G401 (cell line): ENCODE measurements around the gene MAD2L2. TPM values are rescaled to one million over a fixed set of nuclear protein-coding genes. Genes with fewer than 3 reads are reported as not detected.

ENCODE experiments used
- DNase-seq: peaks from one replicate; pipeline ENCODE4 v3.0.0-alpha.2; 2015; ENCODE audit warnings: low spot score
- in situ Hi-C: cut with HindIII; loops from 2 replicates; pipeline ENCODE4 v1.10.0; 2016; ENCODE audit warnings: low sequenced_read_pairs, mixed read lengths
- total RNA-seq: library from RNA; depleted of rRNA; stranded (reverse); fragments of >200 nt; shearing (Covaris generic); gene quantifications from 2 replicates; pipeline ENCODE4 v1.2.3, GENCODE V29; 2014

The MAD2L2 gene
- total RNA-seq, 1 experiment from 2014 or later = 155 TPM

GRCh38 chr1:11690397-11691301, 9.7 kb upstream of the MAD2L2 start:
- in situ Hi-C loops = no loop called here
- DNase-seq = no peak

- DNase-seq = no peak
- in situ Hi-C loops = no loop called here
These were observed 7.6 kb upstream of the MAD2L2 start for GRCh38 chr1:11688506-11688905.

- DNase-seq = no peak
- in situ Hi-C loops = no loop called here
These were observed 4.3 kb upstream of the MAD2L2 start for GRCh38 chr1:11685210-11685752.

GRCh38 chr1:11684070-11684469, 3.1 kb upstream of the MAD2L2 start:
- no peak for DNase-seq
- in situ Hi-C loops = no loop called here

- in situ Hi-C loops = no loop called here
- DNase-seq = no peak
These were observed 1.9 kb upstream of the MAD2L2 start for GRCh38 chr1:11682799-11683198.

- no peak for DNase-seq
- in situ Hi-C loops = no loop called here
These were observed 1.4 kb upstream of the MAD2L2 start for GRCh38 chr1:11682287-11682771.

- DNase-seq = no peak
- in situ Hi-C loops = no loop called here
These were observed 478 bp downstream of the MAD2L2 start for GRCh38 chr1:11680270-11681070.

- in situ Hi-C loops = no loop called here
- DNase-seq = no peak
These were observed 2.5 kb downstream of the MAD2L2 start for GRCh38 chr1:11678442-11678841.

- DNase-seq = no peak
These were observed 4.4 kb downstream of the MAD2L2 start for GRCh38 chr1:11676386-11677103.

GRCh38 chr1:11675325-11675724, 5.6 kb downstream of the MAD2L2 start:
- no peak for DNase-seq
- in situ Hi-C loops = no loop called here

More at GRCh38 chr1:11676386-11677103, 4.4 kb downstream of the MAD2L2 start:
- in situ Hi-C loops = no loop called here

- in situ Hi-C loops = no loop called here
- DNase-seq = no peak
These were observed 6.5 kb downstream of the MAD2L2 start for GRCh38 chr1:11674488-11674887.

- no peak for DNase-seq
- in situ Hi-C loops = no loop called here
These were observed 7.7 kb downstream of the MAD2L2 start for GRCh38 chr1:11673089-11673769.

- in situ Hi-C loops = no loop called here
- no peak for DNase-seq
These were observed 9.2 kb downstream of the MAD2L2 start for GRCh38 chr1:11671544-11672286.

- no peak for DNase-seq
- in situ Hi-C loops = no loop called here
These were observed 9.8 kb downstream of the MAD2L2 start for GRCh38 chr1:11671205-11671543.

- in situ Hi-C loops = no loop called here
These were observed 10.2 kb downstream of the MAD2L2 start for GRCh38 chr1:11670747-11671146.

GRCh38 chr1:11668516-11668915, 12.4 kb downstream of the MAD2L2 start:
- in situ Hi-C loops = no loop called here
- no peak for DNase-seq

More at GRCh38 chr1:11670747-11671146, 10.2 kb downstream of the MAD2L2 start:
- no peak for DNase-seq

GRCh38 chr1:11664336-11665065, 16.4 kb downstream of the MAD2L2 start:
- in situ Hi-C loops = no loop called here
- DNase-seq = peak; percentile 53
